Bronchial epithelial cell (primary cell): ENCODE data around the gene NAV3. TPM values are rescaled to one million over a fixed set of nuclear protein-coding genes. Genes with fewer than 3 reads are reported as not detected.

Experiments used
- DNase-seq: peaks from one replicate; pipeline ENCODE4 v3.0.0-alpha.2; 2010; ENCODE audit warnings: low read depth
- FAIRE-seq: peaks from 2 replicates; lab custom pipeline; 2011; peaks lifted over from hg19 to GRCh38; lab: Jason Lieb, UNC
- H3K27me3 ChIP-seq: 2 replicates; pipeline ENCODE4 v1.5.1; 2011; ENCODE audit warnings: low read length; ENCODE audit not compliant: control insufficient read depth, insufficient read depth
- H3K36me3 ChIP-seq: 2 replicates; pipeline ENCODE4 v1.5.1; 2011; ENCODE audit warnings: low read length; ENCODE audit not compliant: control insufficient read depth, insufficient read depth
- H3K4me3 ChIP-seq: 2 replicates; pipeline ENCODE4 v1.5.1; 2011; ENCODE audit warnings: mild to moderate bottlenecking, low read depth, low read length, control low read depth
- total RNA-seq: library from RNA; depleted of rRNA; stranded (reverse); fragments of >200 nt; gene quantifications from 2 replicates; pipeline ENCODE4 v1.2.1, GENCODE V29; 2014
- TF ChIP-seq, protein P1 (sequence below): IDR thresholded peaks from 2 replicates; pipeline ENCODE4 v1.5.1; 2011; ENCODE audit warnings: mild to moderate bottlenecking, moderate library complexity, low read length, control low read depth, inconsistent platforms; ENCODE audit not compliant: insufficient read depth, severe bottlenecking

The NAV3 gene
- total RNA-seq, 1 donor from 2014 or later: 1.6 TPM

DNA sequence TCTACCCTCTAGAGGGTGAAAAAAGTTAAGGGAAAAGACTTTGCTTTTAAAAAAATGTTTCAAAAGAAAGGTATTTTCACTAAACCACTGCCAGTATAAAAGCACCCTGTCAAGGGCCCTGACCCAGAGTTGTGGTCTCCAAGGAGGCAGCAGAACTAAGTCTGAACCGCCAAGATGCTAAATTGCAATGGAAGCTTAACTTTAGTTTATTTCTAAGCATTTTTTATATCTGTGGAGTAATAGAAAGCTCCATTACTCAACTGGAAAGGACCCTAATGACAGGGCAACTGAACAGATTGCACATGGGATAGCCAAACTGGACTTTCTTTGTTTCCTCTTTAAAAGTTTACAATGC is 379.8 kb downstream of the NAV3 start:
- no peaks in the 10 kb centered on the region for H3K36me3 ChIP-seq
- no peaks in the 10 kb centered on the region for H3K27me3 ChIP-seq
- no peak overlapping the region for H3K4me3 ChIP-seq
- FAIRE-seq (no peak), DNase-seq (no peak)
- TF ChIP-seq, protein P1, sequence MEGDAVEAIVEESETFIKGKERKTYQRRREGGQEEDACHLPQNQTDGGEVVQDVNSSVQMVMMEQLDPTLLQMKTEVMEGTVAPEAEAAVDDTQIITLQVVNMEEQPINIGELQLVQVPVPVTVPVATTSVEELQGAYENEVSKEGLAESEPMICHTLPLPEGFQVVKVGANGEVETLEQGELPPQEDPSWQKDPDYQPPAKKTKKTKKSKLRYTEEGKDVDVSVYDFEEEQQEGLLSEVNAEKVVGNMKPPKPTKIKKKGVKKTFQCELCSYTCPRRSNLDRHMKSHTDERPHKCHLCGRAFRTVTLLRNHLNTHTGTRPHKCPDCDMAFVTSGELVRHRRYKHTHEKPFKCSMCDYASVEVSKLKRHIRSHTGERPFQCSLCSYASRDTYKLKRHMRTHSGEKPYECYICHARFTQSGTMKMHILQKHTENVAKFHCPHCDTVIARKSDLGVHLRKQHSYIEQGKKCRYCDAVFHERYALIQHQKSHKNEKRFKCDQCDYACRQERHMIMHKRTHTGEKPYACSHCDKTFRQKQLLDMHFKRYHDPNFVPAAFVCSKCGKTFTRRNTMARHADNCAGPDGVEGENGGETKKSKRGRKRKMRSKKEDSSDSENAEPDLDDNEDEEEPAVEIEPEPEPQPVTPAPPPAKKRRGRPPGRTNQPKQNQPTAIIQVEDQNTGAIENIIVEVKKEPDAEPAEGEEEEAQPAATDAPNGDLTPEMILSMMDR: no peak

DNA sequence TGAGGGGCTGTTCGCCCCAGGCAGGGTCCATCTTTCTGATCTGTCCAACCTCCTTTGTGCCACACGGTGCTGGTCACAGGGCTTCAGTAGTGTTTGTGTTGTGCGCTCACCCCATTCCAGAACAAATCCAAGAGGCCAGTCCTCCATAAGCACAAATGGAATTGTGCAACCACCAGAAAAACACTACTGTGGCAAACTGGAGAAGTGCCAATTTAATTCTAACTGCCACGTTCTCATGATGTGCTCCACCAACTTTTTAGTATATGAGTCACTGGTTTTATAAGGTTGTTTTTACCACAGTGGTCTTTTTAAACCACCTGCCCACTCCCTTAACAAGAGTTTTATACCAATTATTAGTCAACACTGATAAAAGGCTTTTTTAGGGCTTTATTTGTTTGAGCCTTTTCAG is 380.2 kb downstream of the NAV3 start:
- FAIRE-seq: no peak

DNA sequence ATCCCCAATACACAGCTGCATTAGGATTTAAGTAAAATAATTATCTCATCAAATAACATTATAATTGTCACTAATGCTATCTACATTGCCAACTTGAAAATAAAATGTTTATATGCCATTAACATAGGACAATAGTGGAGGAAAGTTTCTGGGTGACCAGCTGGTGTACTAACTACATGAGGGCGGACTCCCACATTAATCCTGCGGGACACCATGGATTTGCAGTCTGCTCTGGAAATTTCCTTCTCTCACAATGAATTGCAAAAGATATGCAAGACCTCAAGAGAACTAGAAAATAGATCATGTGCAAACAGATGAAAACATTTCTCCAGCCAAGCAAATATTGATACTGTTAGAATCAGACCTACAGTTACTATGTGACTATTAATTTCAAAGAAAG is 390.1 kb downstream of the NAV3 start:
- TF ChIP-seq, protein P1: no peak
- H3K36me3 ChIP-seq: no peaks in the 10 kb centered on the region
- no peaks in the 10 kb centered on the region for H3K27me3 ChIP-seq
- H3K4me3 ChIP-seq: no peak overlapping the region
- no peak for FAIRE-seq
- DNase-seq: no peak

More for the DNA sequence above, 380.2 kb downstream of the NAV3 start:
- TF ChIP-seq, protein P1: no peak
- Histone ChIP-seq H3K4me3 (no peak overlapping the region), H3K27me3 (no peaks in the 10 kb centered on the region), H3K36me3 (no peaks in the 10 kb centered on the region)
- peak; percentile 57 for DNase-seq

DNA sequence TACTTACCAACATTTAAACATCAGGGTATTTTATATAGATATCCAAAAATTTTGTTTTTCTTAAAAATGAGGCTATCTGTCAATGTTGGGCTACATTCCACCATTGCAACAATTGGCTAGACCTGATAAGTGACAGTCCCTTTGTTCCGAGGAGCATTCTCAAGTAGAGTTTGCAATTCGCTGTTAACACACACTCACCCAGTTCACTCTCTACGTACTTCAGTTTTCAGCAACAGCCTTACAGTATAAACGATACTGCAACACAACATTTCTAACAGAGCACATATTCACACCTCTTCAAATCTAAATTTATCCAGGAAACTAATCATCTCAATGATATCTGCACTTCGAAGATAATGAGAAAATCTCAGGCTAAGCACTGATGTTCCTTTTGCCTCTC is 393.5 kb downstream of the NAV3 start:
- no peaks in the 10 kb centered on the region for H3K27me3 ChIP-seq
- DNase-seq (no peak), FAIRE-seq (no peak)
- TF ChIP-seq, protein P1: no peak
- no peak overlapping the region for H3K4me3 ChIP-seq
- no peaks in the 10 kb centered on the region for H3K36me3 ChIP-seq

DNA sequence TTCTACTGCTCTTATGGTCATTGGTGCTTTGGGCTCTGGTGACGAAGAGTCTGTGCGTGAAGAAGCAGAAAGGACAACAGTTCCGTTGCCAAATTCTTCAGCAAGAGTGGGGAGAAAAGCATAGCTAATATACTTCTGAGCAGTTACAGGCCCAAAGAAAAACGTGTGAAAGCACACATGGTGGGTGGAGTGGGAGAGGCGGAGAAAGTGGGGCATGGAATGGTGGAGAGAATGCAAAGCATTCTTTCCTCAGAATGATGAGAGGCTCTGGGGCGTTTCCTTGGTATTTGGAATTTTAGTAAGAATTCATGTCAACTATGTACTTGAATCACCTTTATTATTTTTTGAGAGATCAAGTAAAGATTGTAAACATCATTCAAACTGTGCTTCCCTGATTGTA is 396.1 kb downstream of the NAV3 start:
- DNase-seq: no peak
- TF ChIP-seq, protein P1: no peak
- Histone ChIP-seq H3K27me3 (no peaks in the 10 kb centered on the region), H3K36me3 (no peaks in the 10 kb centered on the region), H3K4me3 (no peak overlapping the region)
- FAIRE-seq: no peak

DNA sequence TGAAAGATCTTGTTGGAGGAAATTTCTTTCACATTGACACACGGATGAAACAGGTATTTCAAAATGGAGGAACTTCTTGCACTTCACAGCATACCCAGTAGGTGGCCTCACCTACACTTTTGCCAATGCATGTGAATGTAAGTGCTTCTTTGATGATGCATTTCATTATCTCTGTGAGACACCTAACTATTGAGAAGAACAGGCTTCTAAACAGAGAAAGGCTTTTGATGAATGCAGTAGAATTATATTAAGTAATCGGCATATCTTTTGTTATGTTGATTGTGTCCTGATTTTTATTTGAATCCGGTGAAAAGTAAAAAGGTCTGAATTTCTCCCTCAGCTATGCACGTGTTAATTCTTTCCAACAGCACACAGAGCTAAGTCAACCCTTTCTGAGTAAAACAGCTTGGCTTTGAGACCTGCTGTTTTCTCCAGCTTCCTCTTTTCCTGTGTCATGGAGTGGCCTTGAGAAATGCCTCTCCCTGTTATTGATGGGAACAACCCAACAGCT is 399.0 kb downstream of the NAV3 start:
- Histone ChIP-seq H3K27me3 (no peaks in the 10 kb centered on the region), H3K4me3 (no peak overlapping the region), H3K36me3 (no peaks in the 10 kb centered on the region)
- TF ChIP-seq, protein P1: peak; percentile 74
- no peak for FAIRE-seq
- DNase-seq: peak; percentile 67
